ENCODE results near the gene CDH8.
"Not testable (repeated sequence)": the region's sequence is repeated elsewhere in the genome, so short reads cannot be mapped to it uniquely, and the experiment has no call there.

CDH8 gene

GRCh38 chr16:61763013-61763412 is 273.2 kb downstream of the CDH8 start:
- DNase-seq: no peak

DNA sequence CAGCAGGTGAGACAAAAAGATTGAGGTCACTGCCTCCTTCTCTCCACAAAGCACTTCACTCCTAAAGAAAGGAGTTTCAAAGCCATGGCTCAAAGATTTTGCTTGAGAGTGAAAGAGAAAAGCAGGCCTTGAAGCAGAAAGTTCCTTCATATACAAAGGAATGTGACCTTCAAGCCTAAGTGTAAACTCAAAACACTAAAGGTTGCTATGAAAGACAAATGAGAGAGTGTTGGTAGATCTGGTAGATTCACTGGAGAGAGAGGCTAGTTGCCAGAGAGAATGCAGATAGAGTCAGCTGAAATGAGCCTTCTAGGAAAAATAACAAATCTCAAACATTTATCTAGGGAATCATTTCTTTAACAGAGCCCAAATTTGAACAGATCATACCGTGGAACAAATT is 305.2 kb downstream of the CDH8 start:
- no peak for DNase-seq

DNA sequence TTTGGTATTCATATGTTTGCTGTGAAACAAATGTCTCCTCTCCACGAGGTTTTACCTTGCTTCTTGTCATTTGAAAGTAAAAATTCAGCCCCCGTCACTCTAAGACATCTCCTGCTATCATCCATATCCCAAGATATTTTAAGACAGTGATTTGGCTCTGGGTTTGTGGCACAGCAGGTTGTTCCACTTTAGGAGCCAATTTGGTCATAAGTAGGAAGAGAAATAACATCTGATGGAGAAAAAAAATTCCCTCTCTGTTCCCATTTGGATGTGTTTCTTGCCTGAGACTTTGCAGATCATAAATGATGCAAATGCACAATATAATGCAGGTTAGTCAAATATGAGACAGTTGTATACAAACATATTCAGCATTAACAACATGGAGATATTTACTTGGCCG is 309.5 kb downstream of the CDH8 start:
- no peak for DNase-seq

GRCh38 chr16:61726125-61726524 is 310.1 kb downstream of the CDH8 start:
- no peak for DNase-seq

- DNase-seq: no peak
Observed at GRCh38 chr16:61721544-61721943, 314.7 kb downstream of the CDH8 start.

- no peak for DNase-seq
Observed at GRCh38 chr16:61715393-61715792, 320.8 kb downstream of the CDH8 start.

- no peak for DNase-seq
Observed at GRCh38 chr16:61713787-61714186, 322.5 kb downstream of the CDH8 start.

DNA sequence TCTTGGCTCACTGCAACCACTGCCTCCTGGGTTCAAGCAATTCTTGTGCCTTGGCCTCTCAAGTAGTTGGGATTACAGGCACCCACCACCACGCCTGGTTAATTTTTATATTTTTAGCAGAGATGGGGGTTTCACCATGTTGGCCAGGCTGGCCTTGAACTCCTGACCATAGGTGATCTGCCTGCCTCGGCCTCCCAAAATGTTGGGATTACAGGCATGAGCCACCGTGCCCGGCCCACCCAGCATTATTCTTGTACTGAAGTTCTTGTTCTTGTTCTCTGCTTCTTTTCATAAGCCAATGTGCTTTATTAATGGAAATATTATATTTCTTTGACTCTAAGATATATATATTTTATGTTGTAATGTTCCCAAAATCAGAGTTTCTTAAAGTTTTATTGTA is 336.6 kb downstream of the CDH8 start:
- DNase-seq: not testable (repeated sequence)

GRCh38 chr16:61684541-61684940 is 351.7 kb downstream of the CDH8 start:
- no peak for DNase-seq

GRCh38 chr16:61681673-61682072 is 354.6 kb downstream of the CDH8 start:
- DNase-seq: no peak

- DNase-seq: no peak
Observed at GRCh38 chr16:61681124-61681523, 355.1 kb downstream of the CDH8 start.

DNA sequence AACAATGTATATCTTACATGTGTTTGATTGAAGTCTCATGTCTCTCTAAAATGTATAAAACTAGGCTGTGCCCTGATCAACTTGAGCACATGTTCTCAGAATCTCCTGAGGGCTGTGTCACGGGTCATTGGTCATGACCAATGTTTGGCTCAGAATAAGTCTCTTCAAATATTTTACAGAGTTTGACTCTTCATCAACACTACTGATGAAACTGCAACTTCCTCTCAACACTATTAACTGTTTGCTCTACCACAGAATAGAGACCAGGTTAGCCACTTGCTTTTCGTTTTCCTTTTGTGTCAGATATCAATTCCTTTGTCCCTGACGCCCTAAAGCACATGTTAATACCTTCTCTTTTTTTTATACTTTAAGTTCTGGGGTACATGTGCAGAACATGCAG is 358.1 kb downstream of the CDH8 start:
- DNase-seq: no peak

DNA sequence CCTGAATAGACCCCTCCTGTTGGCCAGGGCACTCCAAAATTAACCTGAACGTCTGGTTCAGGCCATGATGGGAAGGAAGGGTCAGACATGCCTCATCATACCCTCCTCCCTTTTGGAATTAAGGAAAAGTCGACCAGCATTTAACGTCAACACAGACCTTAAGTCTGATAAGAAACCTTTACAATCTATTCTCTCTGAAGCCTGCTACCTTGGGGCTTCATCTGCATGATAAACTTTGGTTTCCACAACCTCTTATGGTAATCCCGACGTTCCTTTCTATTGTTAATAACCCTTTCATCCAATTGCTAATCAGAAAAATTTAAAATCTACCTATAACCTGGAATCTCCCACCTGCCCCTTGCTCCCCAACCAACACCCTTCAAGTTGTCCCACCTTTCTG is 358.5 kb downstream of the CDH8 start:
- no peak for DNase-seq

- no peak for DNase-seq
Observed at GRCh38 chr16:61676740-61677139, 359.5 kb downstream of the CDH8 start.

GRCh38 chr16:61671161-61671560 is 365.1 kb downstream of the CDH8 start:
- no peak for DNase-seq

GRCh38 chr16:61665512-61665911 is 370.7 kb downstream of the CDH8 start:
- DNase-seq: no peak

DNA sequence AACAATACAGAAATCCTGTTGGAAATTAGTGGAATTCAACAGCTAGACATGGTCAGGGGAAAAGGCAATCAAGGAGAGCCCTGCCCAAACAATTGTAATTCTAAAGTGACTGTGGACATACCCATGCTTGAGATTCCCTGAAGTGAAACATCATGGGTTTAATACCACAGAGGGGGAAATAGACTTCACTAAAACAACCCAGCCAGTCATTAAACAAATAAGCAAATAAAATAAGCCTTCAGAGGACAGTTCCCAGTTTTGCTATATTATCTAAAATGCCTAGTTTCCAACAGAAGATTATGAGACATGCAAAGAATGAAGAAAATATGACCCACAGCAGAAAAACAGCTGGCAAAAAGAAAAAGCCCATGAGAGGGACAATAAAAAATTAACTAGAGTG is 376.3 kb downstream of the CDH8 start:
- no peak for DNase-seq

DNA sequence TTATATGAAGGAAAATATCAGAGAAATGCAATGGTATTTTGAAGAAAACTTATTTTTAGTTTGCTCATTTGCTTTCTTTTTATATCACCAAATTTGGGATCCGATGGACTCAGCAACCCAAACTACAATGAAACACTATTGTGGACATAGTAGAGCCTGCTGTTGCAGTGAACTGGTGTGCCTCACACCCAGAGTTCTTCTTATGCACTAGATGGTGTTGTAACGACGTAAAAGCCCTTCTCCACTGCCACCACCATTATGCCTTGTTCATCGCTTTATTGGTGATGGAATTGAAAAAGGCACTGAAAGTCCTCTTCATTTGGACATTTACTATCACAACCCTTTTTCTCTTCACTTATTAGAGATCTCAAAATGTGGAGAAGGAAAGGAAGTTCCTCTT is 381.3 kb downstream of the CDH8 start:
- DNase-seq: no peak

DNA sequence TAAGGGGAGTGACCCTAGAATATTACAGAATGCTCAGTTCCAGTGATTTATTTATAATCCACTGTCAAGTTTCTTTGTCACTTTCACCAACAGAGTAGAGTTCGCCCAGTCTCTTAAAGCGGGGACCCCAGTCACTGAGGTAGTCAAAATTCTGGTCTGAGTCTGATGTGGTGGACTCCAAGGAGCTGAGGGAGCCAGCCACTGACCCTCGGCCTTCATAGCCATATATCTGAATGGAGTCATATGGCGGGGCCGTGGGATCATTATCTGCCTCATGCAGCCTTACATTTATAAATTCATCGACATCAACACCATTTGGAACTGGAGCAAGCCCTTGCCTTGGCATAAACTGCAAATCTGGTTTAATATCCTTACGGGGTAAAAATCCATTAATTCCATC is 382.7 kb downstream of the CDH8 start:
- no peak for DNase-seq

GRCh38 chr16:61645561-61645960 is 390.7 kb downstream of the CDH8 start:
- no peak for DNase-seq

DNA sequence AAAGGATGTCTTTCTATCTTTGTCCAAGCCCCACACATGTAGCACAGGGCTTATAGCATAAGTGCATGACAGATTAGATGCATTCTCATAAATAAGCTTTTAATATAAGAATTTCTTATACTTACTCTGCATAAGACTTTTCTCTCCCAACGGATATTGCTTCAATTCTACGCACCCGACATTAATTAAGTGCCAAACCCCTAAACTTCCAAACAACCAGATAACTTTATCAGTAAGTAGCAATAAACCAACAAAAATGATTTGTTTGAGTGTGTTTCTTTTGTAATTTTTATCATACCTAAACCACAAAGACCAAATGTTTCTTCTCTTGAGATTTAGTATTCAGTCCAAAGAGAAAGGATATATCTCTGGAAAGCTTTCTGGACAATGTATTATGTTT is 391.5 kb downstream of the CDH8 start:
- DNase-seq: no peak

- DNase-seq: no peak
Observed at GRCh38 chr16:61617219-61617783, 418.9 kb downstream of the CDH8 start.

GRCh38 chr16:61616088-61616487 is 420.1 kb downstream of the CDH8 start:
- no peak for DNase-seq

DNA sequence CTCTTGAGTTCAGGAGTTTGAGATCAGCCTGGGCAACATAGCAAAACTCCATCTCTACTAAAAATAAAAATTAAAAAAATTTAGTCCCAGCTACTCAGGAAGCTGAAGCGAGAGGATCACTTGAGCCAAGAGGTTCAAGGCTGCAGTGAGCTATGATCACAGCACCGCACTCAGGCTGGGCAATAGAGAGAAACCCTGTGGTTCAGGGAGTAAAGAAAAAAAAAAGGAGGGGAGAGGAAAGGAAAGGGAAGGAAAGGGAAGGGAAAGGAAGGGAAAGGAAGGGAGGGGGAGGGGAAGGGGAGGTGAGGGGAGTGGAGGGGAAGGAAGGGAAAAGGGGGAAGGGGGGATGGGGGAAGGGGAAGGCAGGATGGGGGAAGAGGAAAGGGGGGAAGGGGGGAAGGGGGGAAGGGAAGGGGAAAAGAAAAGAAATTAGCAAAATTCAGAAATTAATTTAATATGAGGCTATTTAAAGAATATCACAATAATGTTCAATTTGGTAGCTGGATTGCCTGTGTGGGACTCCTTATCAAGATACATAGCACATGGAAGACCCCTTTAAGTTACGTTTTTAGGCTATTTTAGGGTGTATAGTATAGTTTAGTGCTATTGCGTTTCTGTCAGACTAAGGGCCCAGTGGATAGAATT is 424.3 kb downstream of the CDH8 start:
- no peak for DNase-seq

DNA sequence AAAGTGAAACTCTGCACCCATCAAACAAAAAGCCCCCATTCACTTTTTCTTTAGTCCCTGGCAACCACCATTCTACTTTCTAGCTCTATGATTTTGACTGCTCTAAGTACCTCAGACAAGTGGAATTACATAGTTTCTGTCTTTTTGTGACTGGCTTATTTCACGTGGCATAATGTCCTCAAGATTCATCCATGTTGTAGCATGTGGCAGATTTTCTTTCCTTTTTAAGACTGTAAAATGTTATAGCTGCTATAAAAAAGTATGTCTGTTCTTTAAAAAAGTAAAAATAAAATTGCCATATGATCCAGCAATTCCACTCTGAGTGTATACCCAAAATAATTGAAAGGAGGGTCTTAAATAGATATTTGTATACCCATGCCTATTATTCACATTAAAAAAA is 429.7 kb downstream of the CDH8 start:
- DNase-seq: no peak

Data from CD4-positive, alpha-beta T cell treated with Interleukin-21 for 1 hour (primary cell).